Upper lobe of left lung (tissue), 4 donors: Measurements from ENCODE around the gene KCNMB4.

Experiments used
- POLR2A ChIP-seq, 4 donors: fragments of 450-650 bp; IDR thresholded peaks; one replicate each; pipeline ENCODE4 v1.5.1; 2016 to 2017; ENCODE audit warnings: antibody characterized with exemption in 4 of 4, mild to moderate bottlenecking in 2 of 4
- TF ChIP-seq, protein P1 (sequence below), 6 experiments: fragments of 450-650 bp in 4 of 6; fragments of 200-600 bp in 2 of 6; sonication (generic) in 2 of 6; IDR thresholded peaks; one replicate each; pipeline ENCODE4 v1.5.1; 2016 to 2019; ENCODE audit warnings: antibody characterized with exemption in 6 of 6

DNA sequence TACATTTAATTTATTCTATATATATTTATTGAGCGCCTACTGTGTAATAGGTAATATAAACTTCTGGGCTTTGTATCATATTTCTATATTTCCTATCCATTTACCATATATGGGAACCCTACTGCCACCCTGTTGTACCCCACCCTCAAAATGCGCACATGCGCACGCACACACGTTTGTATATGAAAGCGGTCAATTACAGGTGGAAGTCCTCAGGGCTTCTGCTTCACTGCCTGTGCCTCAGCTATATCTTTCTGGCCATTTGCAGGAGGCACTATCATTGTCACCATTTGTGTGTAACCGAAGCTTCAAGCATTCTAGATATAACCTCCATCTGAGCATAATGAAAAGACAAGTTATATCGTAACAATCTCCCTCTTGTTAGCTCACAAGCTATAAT is 31.3 kb upstream of the KCNMB4 start:
- TF ChIP-seq, protein P1, sequence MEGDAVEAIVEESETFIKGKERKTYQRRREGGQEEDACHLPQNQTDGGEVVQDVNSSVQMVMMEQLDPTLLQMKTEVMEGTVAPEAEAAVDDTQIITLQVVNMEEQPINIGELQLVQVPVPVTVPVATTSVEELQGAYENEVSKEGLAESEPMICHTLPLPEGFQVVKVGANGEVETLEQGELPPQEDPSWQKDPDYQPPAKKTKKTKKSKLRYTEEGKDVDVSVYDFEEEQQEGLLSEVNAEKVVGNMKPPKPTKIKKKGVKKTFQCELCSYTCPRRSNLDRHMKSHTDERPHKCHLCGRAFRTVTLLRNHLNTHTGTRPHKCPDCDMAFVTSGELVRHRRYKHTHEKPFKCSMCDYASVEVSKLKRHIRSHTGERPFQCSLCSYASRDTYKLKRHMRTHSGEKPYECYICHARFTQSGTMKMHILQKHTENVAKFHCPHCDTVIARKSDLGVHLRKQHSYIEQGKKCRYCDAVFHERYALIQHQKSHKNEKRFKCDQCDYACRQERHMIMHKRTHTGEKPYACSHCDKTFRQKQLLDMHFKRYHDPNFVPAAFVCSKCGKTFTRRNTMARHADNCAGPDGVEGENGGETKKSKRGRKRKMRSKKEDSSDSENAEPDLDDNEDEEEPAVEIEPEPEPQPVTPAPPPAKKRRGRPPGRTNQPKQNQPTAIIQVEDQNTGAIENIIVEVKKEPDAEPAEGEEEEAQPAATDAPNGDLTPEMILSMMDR (IDR thresholded peaks at IDR 0.05): no peak
- TF ChIP-seq POLR2A (IDR thresholded peaks at IDR 0.05): no peak
